Sigmoid colon (tissue), 4 donors: ENCODE data around the gene F13B.

ENCODE experiments used
- CTCF ChIP-seq, 4 experiments: fragments of 450-650 bp in 3 of 4; fragments of 200-600 bp in 1 of 4; IDR thresholded peaks; one replicate each; pipeline ENCODE4 v1.5.1; 2016 to 2019; ENCODE audit warnings: antibody characterized with exemption in 4 of 4, mild to moderate bottlenecking in 3 of 4, moderate library complexity in 2 of 4
- POLR2A ChIP-seq, 2 donors: fragments of 450-650 bp; IDR thresholded peaks; one replicate each; pipeline ENCODE4 v1.6.1; 2016; ENCODE audit warnings: antibody characterized with exemption in 2 of 2, mild to moderate bottlenecking in 2 of 2, moderate library complexity in 2 of 2
- POLR2AphosphoS5 ChIP-seq, 4 donors: sonication (generic); formaldehyde crosslinking; IDR thresholded peaks; one replicate each; pipeline ENCODE4 v1.6.1; 2017; ENCODE audit warnings: antibody characterized with exemption in 4 of 4

GRCh38 chr1:197063212-197063611 lies 3.8 kb downstream of the F13B start:
- TF ChIP-seq CTCF (IDR thresholded peaks at IDR 0.05): no peak
- TF ChIP-seq POLR2A (IDR thresholded peaks at IDR 0.05): no peak
- TF ChIP-seq POLR2AphosphoS5 (IDR thresholded peaks at IDR 0.05): no peak
